ENCODE data around the gene VIPR2. TPM values are rescaled to one million over a fixed set of nuclear protein-coding genes. Genes with fewer than 3 reads are reported as not detected.
"Not testable (repeated sequence)": the region's sequence is repeated elsewhere in the genome, so short reads cannot be mapped to it uniquely, and the experiment has no call there.

Gene VIPR2
- polyA plus RNA-seq (2012; ENCODE audit: low read depth, missing spikeins) = not detected

GRCh38 chr7:159144758-159145489 is at the start of gene VIPR2:
VIPR2 (minus strand) TSS chr7:159144867; CDS start chr7:159144771, 96 bp downstream.
- no peak for FAIRE-seq
- no peak for DNase-seq (ENCODE audit: insufficient read length, low spot score)
- TF ChIP-seq POU2F2 (IDR thresholded peaks at IDR 0.05; ENCODE audit: low read depth, low read length) (no peak), POLR2A (IDR thresholded peaks at IDR 0.05; ENCODE audit: low read depth, low read length) (no peak)

GRCh38 chr7:159193543-159194090 is 49.0 kb upstream of the VIPR2 start:
- no peak for FAIRE-seq
- no peak for TF ChIP-seq POU2F2 (IDR thresholded peaks at IDR 0.05; ENCODE audit: low read depth, low read length)
- no peak for DNase-seq (ENCODE audit: insufficient read length, low spot score)

- no peak for TF ChIP-seq TAF1 (IDR thresholded peaks at IDR 0.05; ENCODE audit: low read depth, low read length)
- TF ChIP-seq POU2F2 (IDR thresholded peaks at IDR 0.05; ENCODE audit: low read depth, low read length) = no peak
- no peak for TF ChIP-seq POLR2A (IDR thresholded peaks at IDR 0.05; ENCODE audit: low read depth, low read length)
- TF ChIP-seq SPI1 (IDR thresholded peaks at IDR 0.05; ENCODE audit: low read depth, low read length) = no peak
- no peak for TF ChIP-seq POLR2AphosphoS5 (IDR thresholded peaks at IDR 0.05; ENCODE audit: low read depth, low read length)
- no peak for TF ChIP-seq PAX5 (IDR thresholded peaks at IDR 0.05; ENCODE audit: insufficient read depth, low read length, severe bottlenecking)
- DNase-seq (ENCODE audit: insufficient read length, low spot score) (no peak), FAIRE-seq (no peak)
Measured at GRCh38 chr7:159192725-159193453, 48.2 kb upstream of the VIPR2 start.

GRCh38 chr7:159192013-159192412 is 47.3 kb upstream of the VIPR2 start:
- DNase-seq (ENCODE audit: insufficient read length, low spot score) = no peak
- no peak for FAIRE-seq
- TF ChIP-seq POLR2AphosphoS5 (IDR thresholded peaks at IDR 0.05; ENCODE audit: low read depth, low read length) (no peak), SPI1 (IDR thresholded peaks at IDR 0.05; ENCODE audit: low read depth, low read length) (no peak), PAX5 (IDR thresholded peaks at IDR 0.05; ENCODE audit: insufficient read depth, low read length, severe bottlenecking) (no peak), POU2F2 (IDR thresholded peaks at IDR 0.05; ENCODE audit: low read depth, low read length) (no peak), POLR2A (IDR thresholded peaks at IDR 0.05; ENCODE audit: low read depth, low read length) (no peak), TAF1 (IDR thresholded peaks at IDR 0.05; ENCODE audit: low read depth, low read length) (no peak)

- DNase-seq (ENCODE audit: insufficient read length, low spot score) (no peak), FAIRE-seq (no peak)
- no peak for TF ChIP-seq POU2F2 (IDR thresholded peaks at IDR 0.05; ENCODE audit: low read depth, low read length)
- no peak for TF ChIP-seq TAF1 (IDR thresholded peaks at IDR 0.05; ENCODE audit: low read depth, low read length)
- TF ChIP-seq SPI1 (IDR thresholded peaks at IDR 0.05; ENCODE audit: low read depth, low read length) = no peak
Measured at GRCh38 chr7:159191236-159191635, 46.6 kb upstream of the VIPR2 start.

- FAIRE-seq (no peak), DNase-seq (ENCODE audit: insufficient read length, low spot score) (no peak)
- TF ChIP-seq POLR2A (IDR thresholded peaks at IDR 0.05; ENCODE audit: low read depth, low read length) = no peak
- no peak for TF ChIP-seq POLR2AphosphoS5 (IDR thresholded peaks at IDR 0.05; ENCODE audit: low read depth, low read length)
- no peak for TF ChIP-seq PAX5 (IDR thresholded peaks at IDR 0.05; ENCODE audit: insufficient read depth, low read length, severe bottlenecking)
- TF ChIP-seq SPI1 (IDR thresholded peaks at IDR 0.05; ENCODE audit: low read depth, low read length) = no peak
- TF ChIP-seq TAF1 (IDR thresholded peaks at IDR 0.05; ENCODE audit: low read depth, low read length) = no peak
- no peak for TF ChIP-seq POU2F2 (IDR thresholded peaks at IDR 0.05; ENCODE audit: low read depth, low read length)
Measured at GRCh38 chr7:159188011-159188410, 43.3 kb upstream of the VIPR2 start.

GRCh38 chr7:159179241-159179640 is 34.6 kb upstream of the VIPR2 start:
- DNase-seq (ENCODE audit: insufficient read length, low spot score) = no peak
- no peak for FAIRE-seq
- TF ChIP-seq SPI1 (IDR thresholded peaks at IDR 0.05; ENCODE audit: low read depth, low read length) (no peak), POLR2A (IDR thresholded peaks at IDR 0.05; ENCODE audit: low read depth, low read length) (no peak), PAX5 (IDR thresholded peaks at IDR 0.05; ENCODE audit: insufficient read depth, low read length, severe bottlenecking) (no peak), POLR2AphosphoS5 (IDR thresholded peaks at IDR 0.05; ENCODE audit: low read depth, low read length) (no peak), POU2F2 (IDR thresholded peaks at IDR 0.05; ENCODE audit: low read depth, low read length) (no peak), TAF1 (IDR thresholded peaks at IDR 0.05; ENCODE audit: low read depth, low read length) (no peak)

GRCh38 chr7:159177284-159177953 is 32.8 kb upstream of the VIPR2 start:
- TF ChIP-seq POU2F2 (IDR thresholded peaks at IDR 0.05; ENCODE audit: low read depth, low read length) (no peak), PAX5 (IDR thresholded peaks at IDR 0.05; ENCODE audit: insufficient read depth, low read length, severe bottlenecking) (no peak), SPI1 (IDR thresholded peaks at IDR 0.05; ENCODE audit: low read depth, low read length) (no peak), POLR2AphosphoS5 (IDR thresholded peaks at IDR 0.05; ENCODE audit: low read depth, low read length) (no peak), POLR2A (IDR thresholded peaks at IDR 0.05; ENCODE audit: low read depth, low read length) (no peak), TAF1 (IDR thresholded peaks at IDR 0.05; ENCODE audit: low read depth, low read length) (no peak)
- DNase-seq (ENCODE audit: insufficient read length, low spot score) = no peak
- FAIRE-seq = no peak

- DNase-seq (ENCODE audit: insufficient read length, low spot score) = no peak
- no peak for TF ChIP-seq POU2F2 (IDR thresholded peaks at IDR 0.05; ENCODE audit: low read depth, low read length)
- no peak for FAIRE-seq
Measured at GRCh38 chr7:159175792-159176191, 31.1 kb upstream of the VIPR2 start.

GRCh38 chr7:159175100-159175499 is 30.4 kb upstream of the VIPR2 start:
- not testable (repeated sequence) for FAIRE-seq; DNase-seq (ENCODE audit: insufficient read length, low spot score)
